Stimulated activated naive B cell treated with anti-CD40 and anti-IgM and Interleukin-4, amounts not matched to agents 10 μg/mL and 1 μg/mL and 100 μg/mL, for 72 hours (primary cell): ENCODE measurements around the gene COL23A1.

Experiments used
- ATAC-seq, 2 donors: fragments of 150-1000 bp; cut with Tn5 transposase; replicated peaks; 2 replicates each; pipeline ENCODE4 v1.10.0; 2021; ENCODE audit warnings: moderate library complexity in 1 of 2
- DNase-seq: peaks from one replicate; pipeline ENCODE4 v3.0.0; 2021
- H3K27ac Mint-ChIP-seq: one replicate; pipeline ENCODE4 v1.8.0; 2022; ENCODE audit warnings: mild to moderate bottlenecking, mixed read lengths
- H3K27me3 Mint-ChIP-seq, 2 donors: one replicate each; pipeline ENCODE4 v1.8.0; 2022; ENCODE audit warnings: mixed read lengths in 2 of 2
- H3K36me3 Mint-ChIP-seq, 2 donors: one replicate each; pipeline ENCODE4 v1.8.0; 2022; ENCODE audit warnings: mixed read lengths in 2 of 2, mild to moderate bottlenecking in 1 of 2
- H3K4me1 Mint-ChIP-seq, 2 donors: one replicate each; pipeline ENCODE4 v1.8.0; 2022; ENCODE audit warnings: mixed read lengths in 2 of 2, mild to moderate bottlenecking in 1 of 2
- H3K4me3 Mint-ChIP-seq, 2 donors: one replicate each; pipeline ENCODE4 v1.8.0; 2022; ENCODE audit warnings: mild to moderate bottlenecking in 2 of 2, mixed read lengths in 2 of 2, moderate library complexity in 1 of 2
- H3K9me3 Mint-ChIP-seq, 2 donors: one replicate each; pipeline ENCODE4 v1.8.0; 2022; ENCODE audit warnings: mixed read lengths in 2 of 2, mild to moderate bottlenecking in 1 of 2

COL23A1 gene

GRCh38 chr5:178431063-178431781, 159.0 kb downstream of the COL23A1 start:
- H3K4me1 Mint-ChIP-seq, result no peaks in the 10 kb centered on the region
- no peaks in the 10 kb centered on the region for H3K36me3 Mint-ChIP-seq
- H3K27ac Mint-ChIP-seq, result no peak overlapping the region
- peaks cover 3 to 5% of the 10 kb centered on the region in 2 donors for H3K9me3 Mint-ChIP-seq
- no peak for ATAC-seq
- no peak overlapping the region for H3K4me3 Mint-ChIP-seq
- no peak for DNase-seq
- H3K27me3 Mint-ChIP-seq, result peaks cover 4 to 5% of the 10 kb centered on the region in 2 donors

DNA sequence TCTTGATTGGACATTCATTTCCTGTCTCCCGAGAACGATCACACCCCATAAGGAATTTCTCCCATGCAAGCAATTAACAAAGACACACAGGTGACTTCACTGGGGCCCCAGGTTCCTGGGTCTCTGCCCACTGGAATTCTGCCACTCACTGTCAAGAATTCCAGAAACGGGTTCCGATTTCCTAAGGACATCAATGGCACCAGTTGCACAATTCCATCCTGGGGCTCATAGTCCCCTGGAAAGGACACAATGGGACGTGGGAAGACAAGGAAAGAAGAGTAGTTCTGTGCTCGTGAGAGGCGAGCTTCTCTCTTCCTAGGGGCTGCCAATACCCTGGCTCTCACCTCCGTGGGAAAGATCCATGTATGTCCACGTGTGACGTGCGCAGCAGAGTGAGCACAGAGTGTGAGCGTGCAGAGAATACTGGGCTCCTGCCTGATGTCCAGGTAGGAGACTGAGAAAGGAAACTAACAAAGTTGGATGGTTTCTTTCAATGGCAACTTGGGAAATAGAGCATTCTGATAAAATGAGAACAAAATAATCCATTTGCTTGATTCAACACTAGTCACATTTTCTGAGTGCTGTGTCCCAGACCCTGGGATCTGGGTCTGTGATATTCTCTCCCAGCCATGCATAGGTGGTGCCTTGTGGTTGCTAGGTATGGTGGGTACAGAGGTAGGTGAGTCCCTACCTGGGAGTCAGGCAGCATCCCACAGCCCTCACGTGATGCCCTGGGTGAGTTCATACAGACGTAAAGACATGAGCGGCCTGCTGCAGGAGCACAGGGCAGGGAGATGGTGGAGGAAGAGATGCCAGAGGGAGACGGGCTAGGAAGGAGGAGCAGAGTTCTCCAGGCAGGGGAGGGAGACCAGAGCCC, 159.8 kb downstream of the COL23A1 start:
- no peak overlapping the region for H3K27ac Mint-ChIP-seq
- DNase-seq (no peak), ATAC-seq (no peak)
- peaks cover 3 to 5% of the 10 kb centered on the region in 2 donors for H3K9me3 Mint-ChIP-seq
- H3K4me1 Mint-ChIP-seq, result no peaks in the 10 kb centered on the region
- H3K36me3 Mint-ChIP-seq, result no peaks in the 10 kb centered on the region
- no peak overlapping the region for H3K4me3 Mint-ChIP-seq
- H3K27me3 Mint-ChIP-seq, result peaks cover 4 to 5% of the 10 kb centered on the region in 2 donors

DNA sequence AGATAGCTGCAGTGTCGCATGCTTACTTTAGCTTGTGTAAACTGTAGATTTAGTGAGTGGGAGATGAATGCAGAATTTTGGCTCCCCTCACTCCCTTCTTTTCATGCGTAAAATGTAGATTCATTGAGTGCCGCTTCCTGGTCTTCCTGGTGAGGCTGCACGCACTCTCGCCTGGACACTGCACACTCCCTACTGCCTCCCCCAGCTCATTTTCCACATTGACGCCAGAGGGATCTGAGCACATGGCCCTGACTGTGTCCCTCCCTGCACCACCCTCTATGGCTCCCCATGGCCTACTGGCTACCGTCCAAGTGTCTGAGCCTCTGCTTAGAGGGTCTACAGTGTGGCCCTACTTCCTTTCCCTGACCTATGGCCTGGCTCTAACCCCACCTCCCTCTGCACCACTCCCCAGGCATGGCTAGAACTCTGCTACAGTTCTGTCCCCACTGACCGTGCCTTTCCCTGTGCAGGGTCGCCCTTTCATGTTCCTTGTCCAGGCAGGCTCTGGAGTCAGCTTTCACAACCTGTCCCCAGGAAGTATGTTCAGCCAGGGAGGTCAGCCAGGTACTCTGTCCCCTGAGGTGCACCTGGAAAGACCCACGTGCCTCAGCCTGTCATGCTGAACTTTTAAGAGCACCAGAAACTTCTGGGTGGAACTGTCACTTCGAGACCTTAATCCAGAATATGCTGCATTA, 160.6 kb downstream of the COL23A1 start:
- peaks cover 3 to 5% of the 10 kb centered on the region in 2 donors for H3K9me3 Mint-ChIP-seq
- peaks cover 4 to 5% of the 10 kb centered on the region in 2 donors for H3K27me3 Mint-ChIP-seq
- H3K4me3 Mint-ChIP-seq, result no peak overlapping the region
- H3K4me1 Mint-ChIP-seq, result no peaks in the 10 kb centered on the region
- DNase-seq (no peak), ATAC-seq (no peak)
- H3K27ac Mint-ChIP-seq, result no peak overlapping the region
- no peaks in the 10 kb centered on the region for H3K36me3 Mint-ChIP-seq

DNA sequence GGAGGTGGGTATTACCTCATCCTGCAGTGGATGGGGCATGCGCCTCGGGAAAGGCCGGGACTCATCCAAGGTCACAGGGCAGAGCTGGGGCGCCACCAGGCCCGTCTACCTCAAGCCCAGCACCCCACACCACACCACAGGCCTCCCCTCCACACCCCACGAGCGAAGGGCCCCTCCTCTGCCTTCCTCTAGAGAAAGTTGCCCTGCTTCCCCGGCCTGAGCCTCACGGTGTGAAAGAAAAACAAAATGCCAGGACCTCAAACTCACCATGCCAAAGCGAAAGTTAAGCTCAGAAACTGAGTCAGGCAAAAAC, 161.1 kb downstream of the COL23A1 start:
- H3K4me3 Mint-ChIP-seq, result no peak overlapping the region
- H3K27me3 Mint-ChIP-seq, result peaks cover 4 to 5% of the 10 kb centered on the region in 2 donors
- DNase-seq (no peak), ATAC-seq (no peak)
- H3K27ac Mint-ChIP-seq, result no peak overlapping the region
- peaks cover 3 to 5% of the 10 kb centered on the region in 2 donors for H3K9me3 Mint-ChIP-seq
- H3K36me3 Mint-ChIP-seq, result no peaks in the 10 kb centered on the region
- H3K4me1 Mint-ChIP-seq, result no peaks in the 10 kb centered on the region

- Mint-ChIP-seq H3K4me3 (no peak overlapping the region), H3K9me3 (peaks cover 3 to 5% of the 10 kb centered on the region in 2 donors), H3K27ac (no peak overlapping the region), H3K4me1 (no peaks in the 10 kb centered on the region), H3K36me3 (no peaks in the 10 kb centered on the region), H3K27me3 (peaks cover 4 to 5% of the 10 kb centered on the region in 2 donors)
- DNase-seq, result no peak
- ATAC-seq, result no peak
These were observed 161.6 kb downstream of the COL23A1 start for GRCh38 chr5:178428341-178429155.

DNA sequence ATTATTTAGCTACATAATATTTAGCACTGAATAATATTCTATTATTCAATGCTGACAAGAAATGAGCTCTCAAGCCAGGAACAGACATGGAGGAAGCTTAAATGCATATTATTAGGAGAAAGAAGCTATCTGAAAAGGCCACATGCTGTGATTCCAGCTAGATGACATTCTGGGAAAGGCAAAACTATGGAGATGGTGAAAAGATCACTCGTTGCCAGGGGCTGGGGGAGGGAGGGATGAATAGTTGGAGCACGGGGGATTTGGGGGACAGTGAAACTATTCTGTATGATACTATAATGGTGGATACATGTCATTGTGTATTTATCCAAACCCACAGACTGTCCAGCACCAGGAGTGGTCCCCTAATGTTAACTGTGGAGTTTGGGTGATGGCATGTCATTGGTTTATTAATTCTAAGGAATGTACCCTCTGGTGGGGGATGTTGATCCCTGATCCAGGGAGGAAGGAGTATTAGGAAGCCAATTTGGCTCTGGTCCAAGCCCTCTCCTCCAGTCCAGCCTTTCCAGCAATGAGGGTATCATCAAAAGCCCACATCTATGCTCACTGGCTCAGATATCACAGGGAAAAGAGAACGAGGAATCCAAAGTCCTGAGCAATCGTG, 162.5 kb downstream of the COL23A1 start:
- H3K27me3 Mint-ChIP-seq, result peaks cover 4 to 5% of the 10 kb centered on the region in 2 donors
- no peaks in the 10 kb centered on the region for H3K4me1 Mint-ChIP-seq
- DNase-seq (no peak), ATAC-seq (no peak)
- no peak overlapping the region for H3K27ac Mint-ChIP-seq
- no peak overlapping the region for H3K4me3 Mint-ChIP-seq
- H3K9me3 Mint-ChIP-seq, result peaks cover 3 to 5% of the 10 kb centered on the region in 2 donors
- no peaks in the 10 kb centered on the region for H3K36me3 Mint-ChIP-seq

GRCh38 chr5:178426326-178427130, 163.7 kb downstream of the COL23A1 start:
- no peak overlapping the region for H3K4me3 Mint-ChIP-seq
- H3K4me1 Mint-ChIP-seq, result no peaks in the 10 kb centered on the region
- no peak for DNase-seq
- peaks cover 4 to 5% of the 10 kb centered on the region in 2 donors for H3K27me3 Mint-ChIP-seq
- peak overlapping the region; percentile 1 for H3K27ac Mint-ChIP-seq
- ATAC-seq, result no peak
- H3K9me3 Mint-ChIP-seq, result peaks cover 3% of the 10 kb centered on the region in 2 donors
- no peaks in the 10 kb centered on the region for H3K36me3 Mint-ChIP-seq

DNA sequence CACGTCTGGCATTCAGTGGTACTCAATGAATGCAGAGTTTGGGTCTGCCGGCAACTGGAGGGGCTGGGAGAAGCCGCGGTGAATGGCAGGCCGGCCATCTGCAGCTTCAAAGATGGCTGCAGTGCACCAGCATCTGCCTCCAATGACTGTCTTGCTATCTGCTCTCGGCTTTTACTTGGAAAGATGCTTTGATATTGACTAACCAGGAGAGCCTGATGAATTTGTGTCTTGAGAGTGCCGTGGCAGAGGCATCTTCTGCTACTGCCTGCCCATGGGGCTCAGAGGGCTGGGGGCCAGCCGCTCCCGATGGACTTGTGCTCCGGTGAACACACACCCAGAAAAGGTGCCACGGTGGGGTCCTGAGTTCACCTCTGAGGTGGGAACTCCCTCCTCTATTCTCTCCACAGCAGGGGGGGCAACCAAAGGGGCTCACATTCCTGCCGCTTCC, 164.5 kb downstream of the COL23A1 start:
- Mint-ChIP-seq H3K27ac (no peak overlapping the region), H3K9me3 (peaks cover 0 to under 1% of the 10 kb centered on the region in 2 donors), H3K4me1 (no peaks in the 10 kb centered on the region), H3K4me3 (no peak overlapping the region), H3K27me3 (peaks cover under 1 to 2% of the 10 kb centered on the region in 2 donors), H3K36me3 (no peaks in the 10 kb centered on the region)
- DNase-seq, result no peak
- ATAC-seq, result no peak

- Mint-ChIP-seq H3K27me3 (no peaks in the 10 kb centered on the region), H3K4me3 (no peak overlapping the region), H3K27ac (no peak overlapping the region), H3K9me3 (no peaks in the 10 kb centered on the region), H3K4me1 (no peaks in the 10 kb centered on the region), H3K36me3 (no peaks in the 10 kb centered on the region)
- ATAC-seq (no peak), DNase-seq (no peak)
These were observed 165.4 kb downstream of the COL23A1 start for GRCh38 chr5:178424810-178425177.

- Mint-ChIP-seq H3K27me3 (peaks cover 0 to 2% of the 10 kb centered on the region in 2 donors), H3K36me3 (no peaks in the 10 kb centered on the region), H3K4me3 (no peak overlapping the region), H3K27ac (no peak overlapping the region), H3K9me3 (no peaks in the 10 kb centered on the region), H3K4me1 (no peaks in the 10 kb centered on the region)
- ATAC-seq (no peak), DNase-seq (no peak)
These were observed 166.0 kb downstream of the COL23A1 start for GRCh38 chr5:178423901-178424809.

GRCh38 chr5:178423431-178423830, 166.8 kb downstream of the COL23A1 start:
- no peak overlapping the region for H3K27ac Mint-ChIP-seq
- H3K4me3 Mint-ChIP-seq, result no peak overlapping the region
- DNase-seq (no peak), ATAC-seq (no peak)
- peaks cover 0 to 5% of the 10 kb centered on the region in 2 donors for H3K27me3 Mint-ChIP-seq
- no peaks in the 10 kb centered on the region for H3K36me3 Mint-ChIP-seq
- no peaks in the 10 kb centered on the region for H3K9me3 Mint-ChIP-seq
- H3K4me1 Mint-ChIP-seq, result no peaks in the 10 kb centered on the region

DNA sequence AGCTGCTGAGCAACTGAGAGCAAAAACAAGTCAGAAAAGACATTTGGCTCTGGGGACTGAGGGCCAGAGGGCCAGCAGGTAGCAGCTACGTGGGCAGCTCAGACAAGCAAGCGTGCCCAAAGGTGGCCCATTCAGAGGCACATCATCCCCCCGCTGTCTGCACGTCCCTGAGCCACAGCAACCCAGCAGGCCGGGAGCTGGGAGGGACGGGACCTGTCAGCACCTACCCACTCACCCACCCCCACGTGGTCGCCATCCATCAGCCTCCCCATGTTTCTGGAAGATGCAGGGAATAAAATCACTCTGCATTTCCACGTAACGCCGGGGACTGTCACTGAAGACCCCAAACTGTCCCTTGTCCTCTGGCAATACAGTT, 167.8 kb downstream of the COL23A1 start:
- ATAC-seq, result no peak
- no peak overlapping the region for H3K27ac Mint-ChIP-seq
- peaks cover 1 to 3% of the 10 kb centered on the region in 2 donors for H3K4me1 Mint-ChIP-seq
- H3K9me3 Mint-ChIP-seq, result no peaks in the 10 kb centered on the region
- no peaks in the 10 kb centered on the region for H3K36me3 Mint-ChIP-seq
- no peak for DNase-seq
- H3K27me3 Mint-ChIP-seq, result peaks cover 2 to 7% of the 10 kb centered on the region in 2 donors
- no peak overlapping the region for H3K4me3 Mint-ChIP-seq
